ENCODE results near the gene PHLPP1. TPM values are rescaled to one million over a fixed set of nuclear protein-coding genes. Genes with fewer than 3 reads are reported as not detected.

Gene PHLPP1
- total RNA-seq, 1 experiment from 2014 or later, result 14.7 TPM

DNA sequence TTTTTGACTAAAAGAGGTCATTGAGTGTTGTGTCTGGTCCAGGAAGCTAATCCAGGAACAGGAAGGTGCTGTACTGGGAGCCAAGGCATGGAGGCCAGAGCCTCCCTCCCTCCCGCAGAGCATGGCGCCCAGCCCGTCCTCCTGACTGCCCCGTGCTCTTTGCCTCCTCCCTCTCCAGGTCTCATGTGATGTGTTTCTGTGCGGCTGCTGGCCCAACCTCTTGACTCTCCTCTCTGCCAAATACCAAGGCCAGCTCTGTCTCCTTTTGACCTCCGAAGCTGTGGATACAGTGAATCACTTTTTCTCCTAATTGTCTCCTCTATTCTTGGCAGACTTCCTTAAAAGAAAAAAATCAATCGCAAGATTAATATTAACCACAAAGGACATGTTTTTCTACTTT is 284.1 kb downstream of the PHLPP1 start:
- no peak overlapping the region for H3K9ac ChIP-seq (ENCODE audit: low read length)
- no peak for DNase-seq (ENCODE audit: low read depth, low spot score)
- ChIA-PET CTCF (no interaction called here), POLR2A (no interaction called here), RAD21 (ENCODE audit: low non-redundant PET in 1 of 2, low total read pairs in 2 of 2, uncharacterized antibody in 2 of 2, unreplicated experiment in 2 of 2) (no interaction called here)
- intact Hi-C loops (cut with micrococcal nuclease), result loop anchor here (10.0 kb wide), 1 partner anchor 65 kb away; no protein-coding TSS in a partner anchor
- no peaks in the 10 kb centered on the region for H3K9me3 ChIP-seq (ENCODE audit: control insufficient read depth in 1 of 2, insufficient read depth in 1 of 2, low read depth in 1 of 2, low read length in 2 of 2)
- no peak overlapping the region for H2AFZ ChIP-seq (ENCODE audit: low read depth, low read length, poor library complexity, severe bottlenecking)
- H3K4me1 ChIP-seq (ENCODE audit: control insufficient read depth in 1 of 2, insufficient read depth in 2 of 2, low read length in 2 of 2), result no peaks in the 10 kb centered on the region
- no peak for ATAC-seq
- H3K27me3 ChIP-seq (ENCODE audit: insufficient read depth, low read length), result no peaks in the 10 kb centered on the region
- H3K4me2 ChIP-seq (ENCODE audit: low read length), result no peak overlapping the region
- no peak overlapping the region for H3K27ac ChIP-seq (ENCODE audit: low read depth, low read length)
- TF ChIP-seq CBX3 (IDR thresholded peaks at IDR 0.05; ENCODE audit: low read depth), result no peak
- no peak for TF ChIP-seq SIN3A (IDR thresholded peaks at IDR 0.05; ENCODE audit: low read depth)
- TF ChIP-seq POLR2AphosphoS5 (IDR thresholded peaks at IDR 0.05; ENCODE audit: low read depth, low read length), result no peak
- no peak for TF ChIP-seq ZBTB33 (IDR thresholded peaks at IDR 0.05; ENCODE audit: extremely low read depth, insufficient replicate concordance, low read length)
- no peak for TF ChIP-seq YY1 (IDR thresholded peaks at IDR 0.05; ENCODE audit: extremely low read depth, insufficient replicate concordance, low read depth, low read length)
- no TSS peak for BruUV-seq (replicated peaks)
- no peak overlapping the region for H3K4me3 ChIP-seq (replicated peaks in 1 of 2; ENCODE audit: low read depth in 1 of 2, low read length in 2 of 2)
- H3K36me3 ChIP-seq (ENCODE audit: control insufficient read depth in 1 of 2, insufficient read depth in 2 of 2, low read length in 2 of 2), result no peaks in the 10 kb centered on the region
- no peaks in the 10 kb centered on the region for H4K20me1 ChIP-seq (ENCODE audit: insufficient read depth)
- no peaks in the 10 kb centered on the region for H3K9me2 ChIP-seq (ENCODE audit: insufficient read depth)
- H3K79me2 ChIP-seq (ENCODE audit: insufficient read depth, low read length), result no peaks in the 10 kb centered on the region

DNA sequence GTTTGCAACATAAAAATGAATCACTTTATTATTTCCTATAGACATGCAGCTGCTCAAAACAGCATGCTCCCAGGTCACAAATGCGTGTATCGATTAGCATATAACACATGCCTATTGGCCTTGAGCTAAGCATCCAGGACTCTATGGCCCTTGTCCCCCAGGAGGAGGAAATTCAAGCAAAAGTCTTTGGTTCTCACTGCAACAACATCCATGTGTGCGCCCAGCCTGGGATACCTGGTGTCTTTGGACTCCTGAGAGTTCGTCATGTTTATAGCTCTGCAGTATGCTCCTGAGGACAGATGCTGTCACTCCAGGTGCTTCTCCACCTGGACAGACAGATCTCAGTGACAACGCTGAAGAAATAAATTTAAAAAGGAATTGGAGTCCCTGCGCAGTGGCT is 284.6 kb downstream of the PHLPP1 start:
- ChIA-PET RAD21 (ENCODE audit: low non-redundant PET in 1 of 2, low total read pairs in 2 of 2, uncharacterized antibody in 2 of 2, unreplicated experiment in 2 of 2) (no interaction called here), POLR2A (no interaction called here), CTCF (no interaction called here)
- Histone ChIP-seq H3K27ac (ENCODE audit: low read depth, low read length) (no peak overlapping the region), H3K4me2 (ENCODE audit: low read length) (no peak overlapping the region), H3K9ac (ENCODE audit: low read length) (no peak overlapping the region), H3K4me3 (replicated peaks in 1 of 2; ENCODE audit: low read depth in 1 of 2, low read length in 2 of 2) (no peak overlapping the region), H3K36me3 (ENCODE audit: control insufficient read depth in 1 of 2, insufficient read depth in 2 of 2, low read length in 2 of 2) (no peaks in the 10 kb centered on the region), H3K79me2 (ENCODE audit: insufficient read depth, low read length) (no peaks in the 10 kb centered on the region), H3K27me3 (ENCODE audit: insufficient read depth, low read length) (no peaks in the 10 kb centered on the region), H2AFZ (ENCODE audit: low read depth, low read length, poor library complexity, severe bottlenecking) (no peak overlapping the region), H3K9me3 (ENCODE audit: control insufficient read depth in 1 of 2, insufficient read depth in 1 of 2, low read depth in 1 of 2, low read length in 2 of 2) (no peaks in the 10 kb centered on the region), H4K20me1 (ENCODE audit: insufficient read depth) (no peaks in the 10 kb centered on the region), H3K4me1 (ENCODE audit: control insufficient read depth in 1 of 2, insufficient read depth in 2 of 2, low read length in 2 of 2) (no peaks in the 10 kb centered on the region), H3K9me2 (ENCODE audit: insufficient read depth) (no peaks in the 10 kb centered on the region)
- ATAC-seq, result no peak
- intact Hi-C loops (cut with micrococcal nuclease), result loop anchor here (10.0 kb wide), 1 partner anchor 65 kb away; no protein-coding TSS in a partner anchor
- DNase-seq (ENCODE audit: low read depth, low spot score), result no peak
- TF ChIP-seq EGR1 (IDR thresholded peaks at IDR 0.05; ENCODE audit: low read depth), result no peak
- TF ChIP-seq YY1 (IDR thresholded peaks at IDR 0.05; ENCODE audit: extremely low read depth, insufficient replicate concordance, low read depth, low read length), result no peak
- no peak for TF ChIP-seq POLR2A (IDR thresholded peaks at IDR 0.05; ENCODE audit: borderline replicate concordance, extremely low read depth, insufficient read depth, insufficient read length)
- no peak for TF ChIP-seq SRF (IDR thresholded peaks at IDR 0.05; ENCODE audit: low read depth)
- no peak for TF ChIP-seq CTCF (IDR thresholded peaks at IDR 0.05 in 2 of 3, conservative IDR thresholded peaks at IDR 0.05 in 1 of 3; ENCODE audit: borderline replicate concordance in 1 of 3, insufficient read depth in 1 of 3, low read depth in 2 of 3, low read length in 2 of 3)
- TF ChIP-seq SP1 (IDR thresholded peaks at IDR 0.05; ENCODE audit: low read depth), result no peak
- TF ChIP-seq ELF1 (IDR thresholded peaks at IDR 0.05; ENCODE audit: borderline replicate concordance, low read depth), result no peak
- BruUV-seq (replicated peaks), result no TSS peak

Data from HCT116 (cell line).